Measurements from ENCODE around the gene LRIG1.

Gene LRIG1

DNA sequence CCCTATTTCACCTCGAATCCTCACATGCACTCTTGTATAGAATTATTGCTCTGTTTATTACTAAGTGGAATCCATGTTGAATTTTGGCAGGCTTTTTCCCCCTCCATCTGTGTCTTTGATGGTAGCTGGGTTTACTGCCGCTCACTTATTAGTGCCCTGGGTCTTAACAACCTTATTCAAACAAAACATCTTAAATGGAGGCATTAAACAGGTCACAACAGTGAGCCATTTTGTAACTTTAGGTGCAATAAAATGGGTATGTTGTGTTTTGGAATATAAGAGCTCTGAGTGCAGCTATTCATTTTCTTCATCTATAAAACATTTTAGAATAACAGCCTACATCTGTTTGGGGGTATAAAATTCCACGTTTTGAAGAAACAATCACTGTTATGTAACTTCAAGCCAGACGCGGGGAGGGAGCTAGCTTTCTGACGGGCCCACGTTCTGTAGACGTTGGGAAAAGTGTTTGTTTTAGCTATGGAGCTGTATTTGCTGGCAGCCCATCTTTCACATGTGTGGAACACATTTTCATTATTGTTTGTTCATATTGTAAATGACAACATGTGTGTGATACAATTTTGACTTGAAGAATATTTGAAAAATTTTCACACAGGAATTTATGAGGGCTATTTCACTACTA lies 158.0 kb downstream of the LRIG1 start:
- no peak for DNase-seq

DNA sequence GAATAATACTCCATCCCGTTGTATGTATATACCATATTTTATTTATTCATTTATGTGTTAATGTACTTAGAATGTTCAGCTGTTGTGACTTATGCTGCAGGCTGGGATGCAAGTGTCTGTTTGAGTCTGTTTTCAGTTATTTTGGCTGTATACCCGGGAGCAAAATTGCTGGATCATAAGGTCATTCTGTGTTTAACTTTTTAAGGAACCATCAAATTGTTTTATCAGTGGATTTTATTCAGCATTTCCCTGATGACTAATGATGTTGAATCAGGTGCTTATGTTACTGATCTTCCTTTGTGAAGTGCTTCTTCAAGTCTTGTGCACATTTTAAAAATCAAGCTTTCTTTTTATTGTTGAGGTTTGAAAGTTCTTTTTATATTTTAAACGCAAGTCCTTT lies 161.9 kb downstream of the LRIG1 start:
- no peak for DNase-seq

DNA sequence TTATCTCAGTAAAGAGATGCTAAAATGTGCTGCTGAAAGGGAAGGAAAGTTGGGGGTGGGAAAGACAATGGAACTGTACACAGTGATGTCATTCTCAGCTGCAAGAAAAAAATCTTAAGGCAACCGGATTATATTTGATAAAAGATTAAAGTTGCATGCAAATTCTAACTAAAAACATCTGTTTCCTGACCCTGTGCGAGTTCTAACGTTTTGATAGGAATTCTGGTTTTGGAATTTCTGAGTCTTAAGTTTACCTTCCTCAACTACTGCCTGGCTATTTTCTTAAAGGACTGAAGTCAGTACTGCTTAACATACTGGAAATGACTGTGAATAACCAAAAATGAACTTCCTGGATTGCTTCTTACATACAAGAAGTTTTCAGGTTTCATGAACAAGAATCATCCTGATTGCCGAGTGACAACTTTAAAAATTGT lies 164.5 kb downstream of the LRIG1 start:
- DNase-seq, result no peak

DNA sequence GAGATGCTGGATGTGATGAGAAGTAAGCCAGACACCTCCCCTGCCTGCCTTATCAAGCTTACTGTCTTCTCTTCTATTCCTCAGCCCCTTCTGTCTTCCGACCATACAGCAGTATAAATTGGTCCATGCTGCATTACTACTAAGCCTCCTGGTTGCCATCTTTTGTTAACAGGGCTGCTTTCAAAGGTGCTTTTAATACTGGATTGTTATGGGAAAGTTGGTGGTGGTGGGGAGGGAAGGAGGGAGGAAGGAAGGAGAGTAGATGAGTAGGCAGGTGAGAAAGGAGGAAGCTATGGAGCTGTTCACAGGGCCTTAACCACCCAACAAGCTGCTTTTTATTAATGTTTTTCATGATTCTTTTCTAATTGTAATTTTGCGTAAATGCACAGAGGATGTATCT lies 165.2 kb downstream of the LRIG1 start:
- no peak for DNase-seq

Data from stimulated activated CD4-positive, alpha-beta T cell treated with anti-CD3 and anti-CD28 coated beads, Interleukin-4, amount 100 ng/mL, for 1 hour (primary cell).